MM.1S (cell line): Measurements from ENCODE around the gene ERAL1.
"Not testable (repeated sequence)": the region's sequence is repeated elsewhere in the genome, so short reads cannot be mapped to it uniquely, and the experiment has no call there.

Source experiments
- DNase-seq: peaks from one replicate; pipeline ENCODE4 v3.0.0-alpha.2; 2015
- H2AFZ ChIP-seq: fragments of 300-600 bp; sonication (generic); 2 replicates; pipeline ENCODE4 v1.6.0; 2016; ENCODE audit warnings: antibody characterized with exemption, low read length
- H3F3A ChIP-seq: fragments of 300-600 bp; sonication (generic); 2 replicates; pipeline ENCODE4 v1.6.1; 2016; ENCODE audit warnings: mild to moderate bottlenecking, antibody characterized with exemption, low read length, moderate library complexity, mixed read lengths; ENCODE audit not compliant: insufficient read depth
- H3K27ac ChIP-seq: fragments of 300-600 bp; sonication (generic); 2 replicates; pipeline ENCODE4 v1.5.1; 2016; ENCODE audit warnings: mild to moderate bottlenecking, low read length
- H3K27me3 ChIP-seq: fragments of 300-600 bp; sonication (generic); replicated peaks from 2 replicates; pipeline ENCODE4 v1.6.0; 2016; ENCODE audit warnings: low read length; ENCODE audit not compliant: insufficient read depth
- H3K36me3 ChIP-seq: fragments of 300-600 bp; sonication (generic); replicated peaks from 2 replicates; pipeline ENCODE4 v1.6.1; 2016; ENCODE audit warnings: mild to moderate bottlenecking, low read length, mixed read lengths; ENCODE audit not compliant: insufficient read depth
- H3K4me1 ChIP-seq: fragments of 300-600 bp; sonication (generic); 2 replicates; pipeline ENCODE4 v1.6.1; 2016; ENCODE audit warnings: low read length, mixed read lengths
- H3K4me2 ChIP-seq: fragments of 300-600 bp; sonication (generic); 2 replicates; pipeline ENCODE4 v1.6.0; 2016; ENCODE audit warnings: low read depth, low read length
- H3K4me3 ChIP-seq: fragments of 300-600 bp; sonication (generic); 2 replicates; pipeline ENCODE4 v1.5.1; 2016; ENCODE audit warnings: low read length, mixed read lengths
- H3K79me2 ChIP-seq: fragments of 300-600 bp; sonication (generic); 2 replicates; pipeline ENCODE4 v1.6.1; 2016; ENCODE audit warnings: mixed run types, low read length, mixed read lengths
- H3K9ac ChIP-seq: fragments of 300-600 bp; sonication (generic); 2 replicates; pipeline ENCODE4 v1.6.1; 2016; ENCODE audit warnings: low read length, mixed read lengths
- H3K9me2 ChIP-seq: fragments of 300-600 bp; sonication (generic); replicated peaks from 2 replicates; pipeline ENCODE4 v1.6.1; 2016; ENCODE audit warnings: mild to moderate bottlenecking, low read length, mixed read lengths; ENCODE audit not compliant: insufficient read depth
- H3K9me3 ChIP-seq: fragments of 300-600 bp; sonication (generic); replicated peaks from 2 replicates; pipeline ENCODE4 v1.6.1; 2016; ENCODE audit warnings: mild to moderate bottlenecking, low read length, mixed read lengths; ENCODE audit not compliant: insufficient read depth
- H4K20me1 ChIP-seq: fragments of 300-600 bp; sonication (generic); 2 replicates; pipeline ENCODE4 v1.6.1; 2016; ENCODE audit warnings: mild to moderate bottlenecking, low read length, moderate library complexity, mixed read lengths; ENCODE audit not compliant: insufficient read depth
- EZH2 ChIP-seq: fragments of 300-600 bp; sonication (generic); optimal IDR thresholded peaks from 2 replicates; pipeline ENCODE3; 2017; ENCODE audit warnings: low read depth, mild to moderate bottlenecking, antibody characterized with exemption, low read length, mixed read lengths
- EZH2phosphoT487 ChIP-seq: fragments of 300-600 bp; sonication (generic); IDR thresholded peaks from 2 replicates; pipeline ENCODE4 v1.6.1; 2018; ENCODE audit warnings: antibody characterized with exemption, low read length
- TF ChIP-seq, protein P1 (sequence below): fragments of 300-600 bp; sonication (generic); IDR thresholded peaks from 2 replicates; pipeline ENCODE4 v1.5.1; 2016; ENCODE audit warnings: antibody characterized with exemption, low read length, mixed read lengths

Gene ERAL1

DNA sequence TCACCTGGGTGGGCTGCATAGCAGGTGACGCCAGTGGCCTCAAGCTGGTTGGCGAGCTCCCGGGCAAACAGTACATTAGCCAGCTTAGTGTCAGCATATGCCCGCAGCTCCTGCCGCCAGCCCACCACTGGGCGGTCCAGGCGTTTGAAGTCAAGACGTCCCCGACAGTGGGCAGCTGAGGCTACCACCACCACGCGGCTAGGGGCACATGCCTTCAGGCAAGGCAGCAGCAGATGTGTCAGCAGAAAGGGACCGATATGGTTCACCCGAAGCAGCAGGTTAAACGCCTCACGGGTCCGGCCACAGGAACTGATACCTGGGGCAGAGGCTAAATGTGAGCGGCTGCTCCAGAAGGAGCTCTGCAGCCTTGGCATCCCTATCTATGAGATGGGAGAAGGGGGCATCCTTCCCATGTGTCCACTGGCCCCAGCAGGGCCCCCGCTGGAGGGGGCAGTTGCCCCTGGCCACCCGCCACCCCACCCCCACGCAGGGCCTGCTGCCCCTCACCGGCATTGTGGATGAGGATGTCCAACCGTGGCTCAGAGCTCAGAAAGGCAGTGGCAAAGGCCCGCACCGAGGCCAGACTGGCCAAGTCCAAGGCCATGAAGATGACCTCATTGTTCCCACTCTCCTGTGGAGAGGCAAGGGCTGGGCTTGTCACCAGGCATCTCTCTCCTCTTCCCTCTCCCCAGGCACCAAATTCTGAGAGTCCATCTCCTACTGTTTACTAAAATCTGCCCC is 46.3 kb downstream of the ERAL1 start:
- peak overlapping the region; percentile 77; the same call in 1 of the 2 replicates for H3K27ac ChIP-seq
- H3K9ac ChIP-seq: peak overlapping the region; percentile 85; the same call in 1 of the 2 replicates
- H3K9me3 ChIP-seq: no peaks in the 10 kb centered on the region
- peaks cover 49% of the 10 kb centered on the region for H3K79me2 ChIP-seq
- H3K27me3 ChIP-seq: no peaks in the 10 kb centered on the region
- peak overlapping the region; percentile 66 for H3K4me2 ChIP-seq
- peaks cover 31% of the 10 kb centered on the region for H3K4me1 ChIP-seq
- TF ChIP-seq, protein P1, sequence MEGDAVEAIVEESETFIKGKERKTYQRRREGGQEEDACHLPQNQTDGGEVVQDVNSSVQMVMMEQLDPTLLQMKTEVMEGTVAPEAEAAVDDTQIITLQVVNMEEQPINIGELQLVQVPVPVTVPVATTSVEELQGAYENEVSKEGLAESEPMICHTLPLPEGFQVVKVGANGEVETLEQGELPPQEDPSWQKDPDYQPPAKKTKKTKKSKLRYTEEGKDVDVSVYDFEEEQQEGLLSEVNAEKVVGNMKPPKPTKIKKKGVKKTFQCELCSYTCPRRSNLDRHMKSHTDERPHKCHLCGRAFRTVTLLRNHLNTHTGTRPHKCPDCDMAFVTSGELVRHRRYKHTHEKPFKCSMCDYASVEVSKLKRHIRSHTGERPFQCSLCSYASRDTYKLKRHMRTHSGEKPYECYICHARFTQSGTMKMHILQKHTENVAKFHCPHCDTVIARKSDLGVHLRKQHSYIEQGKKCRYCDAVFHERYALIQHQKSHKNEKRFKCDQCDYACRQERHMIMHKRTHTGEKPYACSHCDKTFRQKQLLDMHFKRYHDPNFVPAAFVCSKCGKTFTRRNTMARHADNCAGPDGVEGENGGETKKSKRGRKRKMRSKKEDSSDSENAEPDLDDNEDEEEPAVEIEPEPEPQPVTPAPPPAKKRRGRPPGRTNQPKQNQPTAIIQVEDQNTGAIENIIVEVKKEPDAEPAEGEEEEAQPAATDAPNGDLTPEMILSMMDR: no peak
- TF ChIP-seq EZH2: no peak
- no peak for TF ChIP-seq EZH2phosphoT487
- DNase-seq: no peak
- no peak overlapping the region for H2AFZ ChIP-seq
- no peaks in the 10 kb centered on the region for H4K20me1 ChIP-seq
- H3K36me3 ChIP-seq: no peaks in the 10 kb centered on the region
- peak overlapping the region; percentile 82 for H3K4me3 ChIP-seq
- H3K9me2 ChIP-seq: no peaks in the 10 kb centered on the region
- peaks cover 26% of the 10 kb centered on the region for H3F3A ChIP-seq

DNA sequence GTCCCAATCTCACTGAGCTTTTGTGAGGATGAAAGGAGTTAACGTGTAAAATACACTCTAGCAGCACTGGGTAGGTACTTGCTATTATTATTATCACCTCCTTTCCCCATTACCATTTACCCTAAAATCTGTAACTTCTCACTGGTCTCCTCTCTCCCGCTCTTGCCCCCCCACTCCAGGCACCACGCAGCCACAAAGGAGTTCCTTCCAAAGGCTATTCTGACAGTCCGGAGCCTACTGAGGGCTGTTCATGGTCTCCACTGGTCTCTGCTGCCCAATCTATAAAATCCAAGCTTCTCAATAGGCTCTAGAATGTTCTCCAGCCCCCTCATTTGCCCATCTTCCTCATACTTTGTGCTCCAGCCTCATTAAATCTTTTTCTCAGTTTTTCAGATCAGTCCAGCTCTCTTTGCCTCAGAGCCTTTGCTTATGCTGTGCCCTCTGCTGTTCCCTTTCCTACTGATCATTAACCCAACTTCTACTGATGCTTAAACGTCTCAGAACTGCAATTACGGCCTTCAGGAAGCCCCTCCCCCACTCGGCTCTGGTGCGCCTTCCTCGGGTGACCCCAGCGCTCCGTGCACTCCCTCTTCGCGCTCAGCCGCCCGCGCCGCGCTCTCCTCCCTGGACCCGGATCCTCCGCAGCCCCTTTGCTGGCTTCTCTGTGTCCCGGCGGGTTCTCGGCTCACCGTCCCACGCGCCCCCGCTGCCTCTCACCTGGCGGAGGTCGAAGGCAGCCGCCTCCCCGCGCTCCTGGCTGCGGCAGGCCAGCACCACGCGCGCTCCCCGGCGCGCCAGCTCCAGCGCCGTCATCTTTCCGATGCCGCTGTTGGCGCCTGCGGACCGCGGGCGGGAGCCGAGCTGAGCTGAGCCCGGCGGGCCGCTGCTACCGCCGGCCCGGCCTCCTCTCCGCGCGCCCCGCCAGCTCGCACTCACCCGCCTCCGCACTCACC is 47.3 kb downstream of the ERAL1 start:
- Histone ChIP-seq H3K9me2 (no peaks in the 10 kb centered on the region), H3K9me3 (no peaks in the 10 kb centered on the region), H3K9ac (peak overlapping the region; percentile 85), H3K4me3 (peak overlapping the region; percentile 82), H3K36me3 (no peaks in the 10 kb centered on the region), H3F3A (peaks cover 20% of the 10 kb centered on the region), H2AFZ (peak overlapping the region; percentile 87), H3K4me2 (peak overlapping the region; percentile 66), H3K79me2 (peaks cover 39% of the 10 kb centered on the region), H4K20me1 (no peaks in the 10 kb centered on the region), H3K27me3 (no peaks in the 10 kb centered on the region), H3K4me1 (peaks cover 28% of the 10 kb centered on the region), H3K27ac (peak overlapping the region; percentile 77)
- peak; percentile 62 for DNase-seq
- TF ChIP-seq, protein P1: no peak
- TF ChIP-seq EZH2phosphoT487: no peak
- no peak for TF ChIP-seq EZH2

DNA sequence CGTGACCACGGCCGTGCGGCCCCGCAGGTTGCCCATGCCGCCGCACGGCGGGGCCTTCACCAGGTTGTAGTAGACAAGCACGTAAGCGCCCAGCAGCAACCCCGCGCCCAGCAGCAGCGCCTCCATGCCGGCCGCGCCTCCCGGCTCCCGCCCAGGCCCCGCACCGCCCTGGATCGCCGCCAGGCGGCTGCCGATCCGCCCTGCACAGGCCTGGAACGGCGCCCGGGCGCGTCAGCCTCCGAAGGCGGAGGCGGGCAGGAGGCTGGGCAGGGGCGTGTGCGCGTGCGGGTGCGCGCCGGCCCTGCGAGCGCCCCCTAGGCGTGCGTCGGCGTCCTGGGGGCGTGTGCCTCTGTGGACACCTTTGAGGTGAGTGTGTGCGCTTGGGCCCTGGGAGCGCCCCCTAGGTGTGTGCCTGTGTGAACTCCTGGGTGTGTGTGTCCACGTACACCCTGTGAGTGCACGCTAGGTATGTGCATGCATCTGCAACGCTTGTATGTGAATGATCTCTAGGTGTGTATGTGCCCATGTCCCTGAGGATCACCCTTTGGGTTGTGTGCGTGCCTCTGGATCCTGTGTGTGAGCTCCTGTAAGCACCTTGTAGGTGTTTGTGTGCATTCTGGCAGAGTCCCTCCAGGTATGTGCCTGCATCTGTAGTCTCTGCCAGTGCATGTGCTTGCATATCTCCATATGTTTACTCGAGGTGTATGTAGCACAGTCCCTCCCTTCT is 48.2 kb downstream of the ERAL1 start, which contains the start of gene DHRS13:
DHRS13 (minus strand) TSS at position 261 of the 727 bp plus-strand sequence; CDS start at position 126, 135 bp downstream.
- H2AFZ ChIP-seq: peak within 1 kb of the TSS; percentile 87
- H3F3A ChIP-seq: peaks cover 20% of the 10 kb centered on the region
- H3K27ac ChIP-seq: peak within 1 kb of the TSS; percentile 77
- peak within 1 kb of the TSS; percentile 85 for H3K9ac ChIP-seq
- H3K79me2 ChIP-seq: peaks cover 31% of the 10 kb centered on the region
- DNase-seq: peak; percentile 97
- TF ChIP-seq, protein P1: peak; percentile 97
- no peak for TF ChIP-seq EZH2phosphoT487
- no peaks in the 10 kb centered on the region for H4K20me1 ChIP-seq
- no peaks in the 10 kb centered on the region for H3K9me3 ChIP-seq
- H3K27me3 ChIP-seq: no peaks in the 10 kb centered on the region
- peak within 1 kb of the TSS; percentile 82 for H3K4me3 ChIP-seq
- H3K36me3 ChIP-seq: 0 out of 2 replicates have a peak, but pooled peaks cover under 1% of the 10 kb centered on the region
- peak within 1 kb of the TSS; percentile 66 for H3K4me2 ChIP-seq
- no peaks in the 10 kb centered on the region for H3K9me2 ChIP-seq
- H3K4me1 ChIP-seq: peaks cover 25% of the 10 kb centered on the region

DNA sequence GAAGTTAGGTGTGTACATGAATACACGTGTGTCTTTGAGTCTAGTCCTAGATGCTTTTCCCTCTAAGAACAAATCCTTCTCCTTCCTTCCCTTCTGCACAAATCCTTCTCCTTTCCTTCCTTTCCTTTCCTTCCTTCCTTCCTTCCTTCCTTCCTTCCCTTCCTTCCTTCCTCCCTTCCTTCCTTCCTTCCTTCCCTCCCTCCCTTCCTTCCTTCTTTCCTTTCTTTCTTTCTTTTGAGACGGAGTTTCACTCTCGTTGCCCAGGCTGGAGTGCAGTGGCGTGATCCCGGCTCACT is 48.7 kb downstream of the ERAL1 start:
- not testable (repeated sequence) for H3K36me3 ChIP-seq, H3K4me3 ChIP-seq, H3K9me2 ChIP-seq, H4K20me1 ChIP-seq, H3K27me3 ChIP-seq, H3K9me3 ChIP-seq, DNase-seq, H3K27ac ChIP-seq
- Histone ChIP-seq H2AFZ (peak overlapping the region; percentile 44), H3K4me2 (peak overlapping the region; percentile 47), H3K9ac (peak overlapping the region; percentile 7; the same call in 1 of the 2 replicates), H3F3A (peaks cover 20% of the 10 kb centered on the region), H3K4me1 (peaks cover 20% of the 10 kb centered on the region), H3K79me2 (peaks cover 26% of the 10 kb centered on the region)
